Stimulated activated CD8-positive, alpha-beta memory T cell treated with anti-CD3 and anti-CD28 coated beads, Interleukin-4, amount 100 ng/mL, for 4 hours (primary cell): Measurements from ENCODE around the gene CENPF.

Source experiments
- DNase-seq, 2 donors: peaks; one replicate each; pipeline ENCODE4 v3.0.0-alpha.2; 2020; ENCODE audit warnings: low read depth in 2 of 2, low spot score in 1 of 2

CENPF gene

GRCh38 chr1:214700437-214700836 lies 97.4 kb downstream of the CENPF start:
- DNase-seq, result no peak

- no peak for DNase-seq
Observed at GRCh38 chr1:214702556-214702955, 99.6 kb downstream of the CENPF start.

- no peak for DNase-seq
Observed at GRCh38 chr1:214707306-214708087, 104.5 kb downstream of the CENPF start.

DNA sequence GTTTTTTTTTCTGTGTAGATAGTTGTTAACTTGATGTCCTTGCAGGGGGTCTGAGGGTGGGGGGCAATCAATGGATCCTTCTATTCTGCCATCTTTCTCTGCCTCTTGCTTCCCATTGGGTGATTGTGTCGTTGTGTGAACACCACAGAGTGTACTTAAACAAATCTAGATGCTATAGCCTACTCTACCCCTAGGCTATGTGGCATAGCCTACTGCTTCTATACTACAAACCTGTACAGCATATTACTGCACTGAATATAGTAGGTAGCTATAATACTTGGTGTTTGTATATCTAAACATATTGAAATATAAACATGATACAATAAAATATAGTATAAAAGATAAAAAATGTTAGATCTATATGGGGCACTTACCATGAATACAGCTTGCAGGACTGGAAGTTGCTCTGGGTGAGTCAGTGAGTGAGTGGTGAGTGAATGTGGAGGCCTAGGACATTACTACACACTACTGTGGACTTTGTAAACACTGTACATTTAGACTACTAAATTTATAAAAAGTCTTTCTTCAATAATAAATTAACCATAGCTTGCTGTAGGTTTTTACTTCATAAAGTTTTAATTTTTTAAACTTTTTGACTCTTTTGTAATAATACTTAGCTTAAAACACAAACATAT lies 105.4 kb downstream of the CENPF start:
- DNase-seq, result no peak

GRCh38 chr1:214709241-214709640 lies 106.2 kb downstream of the CENPF start:
- no peak for DNase-seq

DNA sequence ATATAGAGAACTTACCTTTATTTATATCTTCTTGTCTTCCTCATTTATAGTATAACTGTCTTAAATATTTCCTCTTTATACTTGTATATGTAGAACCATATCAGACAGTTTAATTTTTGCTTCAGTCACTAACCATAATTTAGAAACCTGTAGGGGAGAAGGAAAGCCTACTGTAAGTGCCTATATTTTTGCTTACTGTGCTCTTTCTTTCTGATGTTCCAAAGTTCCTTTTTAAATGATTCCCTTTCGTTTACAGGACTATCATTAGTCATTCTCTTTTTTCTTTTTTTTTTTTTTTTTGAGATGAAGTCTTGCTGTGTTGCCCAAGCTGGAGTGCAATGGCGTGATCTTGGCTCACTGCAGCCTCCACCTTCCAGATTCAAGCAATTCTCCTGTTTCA lies 109.7 kb downstream of the CENPF start:
- no peak for DNase-seq
